HEK293 (cell line): ENCODE data around the gene TUBGCP3.

Source experiments
- CTCF ChIP-seq: fragments of 450-650 bp; formaldehyde crosslinking; IDR thresholded peaks from 2 replicates; pipeline ENCODE4 v1.5.1; 2016; ENCODE audit warnings: missing biosample characterization, missing genetic modification characterization
- GLI2 ChIP-seq: fragments of 450-650 bp; formaldehyde crosslinking; IDR thresholded peaks from 2 replicates; pipeline ENCODE4; 2017; ENCODE audit warnings: missing biosample characterization, missing genetic modification characterization, low read depth, borderline replicate concordance
- REST ChIP-seq: fragments of 450-650 bp; formaldehyde crosslinking; IDR thresholded peaks from 2 replicates; pipeline ENCODE4 v1.5.1; 2016; ENCODE audit warnings: missing biosample characterization, missing genetic modification characterization
- TCF7L2 ChIP-seq: IDR thresholded peaks from 2 replicates; pipeline ENCODE4 v1.6.1; 2011; ENCODE audit warnings: low read depth, mild to moderate bottlenecking, inconsistent platforms, low read length, moderate library complexity, borderline replicate concordance
- ZBTB1 ChIP-seq: fragments of 450-650 bp; formaldehyde crosslinking; IDR thresholded peaks from 2 replicates; pipeline ENCODE4 v1.5.1; 2016; ENCODE audit warnings: missing biosample characterization, missing genetic modification characterization
- ZBTB17 ChIP-seq: fragments of 450-650 bp; formaldehyde crosslinking; IDR thresholded peaks from 2 replicates; pipeline ENCODE4 v1.5.1; 2016; ENCODE audit warnings: missing biosample characterization, missing genetic modification characterization
- ZBTB21 ChIP-seq: fragments of 450-650 bp; formaldehyde crosslinking; IDR thresholded peaks from 2 replicates; pipeline ENCODE4 v1.5.1; 2017; ENCODE audit warnings: missing biosample characterization, missing genetic modification characterization
- ZBTB49 ChIP-seq: fragments of 450-650 bp; formaldehyde crosslinking; IDR thresholded peaks from 2 replicates; pipeline ENCODE4 v1.5.1; 2016; ENCODE audit warnings: missing biosample characterization, missing genetic modification characterization, low read depth
- ZNF121 ChIP-seq: fragments of 450-650 bp; formaldehyde crosslinking; IDR thresholded peaks from 2 replicates; pipeline ENCODE4 v1.5.1; 2016; ENCODE audit warnings: missing biosample characterization, missing genetic modification characterization
- ZNF23 ChIP-seq: fragments of 450-650 bp; formaldehyde crosslinking; IDR thresholded peaks from 2 replicates; pipeline ENCODE4 v1.5.1; 2016; ENCODE audit warnings: missing biosample characterization, missing genetic modification characterization, borderline replicate concordance
- ZNF394 ChIP-seq: fragments of 450-650 bp; formaldehyde crosslinking; IDR thresholded peaks from 2 replicates; pipeline ENCODE4 v1.5.1; 2016; ENCODE audit warnings: missing biosample characterization, missing genetic modification characterization, mild to moderate bottlenecking, moderate library complexity, borderline replicate concordance
- ZNF514 ChIP-seq: fragments of 450-650 bp; formaldehyde crosslinking; IDR thresholded peaks from 2 replicates; pipeline ENCODE4 v1.5.1; 2016; ENCODE audit warnings: missing biosample characterization, missing genetic modification characterization
- ZNF560 ChIP-seq: fragments of 450-650 bp; formaldehyde crosslinking; IDR thresholded peaks from 2 replicates; pipeline ENCODE4 v1.5.1; 2017; ENCODE audit warnings: missing biosample characterization, missing genetic modification characterization, borderline replicate concordance
- ZNF785 ChIP-seq: fragments of 450-650 bp; formaldehyde crosslinking; IDR thresholded peaks from 2 replicates; pipeline ENCODE4 v1.5.1; 2016; ENCODE audit warnings: missing biosample characterization, missing genetic modification characterization

GRCh38 chr13:112444416-112445399 lies 143.2 kb downstream of the TUBGCP3 start:
- TF ChIP-seq REST (tag by site-specific recombination): no peak
- no peak for TF ChIP-seq ZNF785 (tag by site-specific recombination)
- no peak for TF ChIP-seq CTCF (tag by site-specific recombination)
- no peak for TF ChIP-seq ZNF560 (tag by site-specific recombination)
- TF ChIP-seq ZNF514 (tag by site-specific recombination): no peak
- no peak for TF ChIP-seq ZNF121 (tag by site-specific recombination)
- no peak for TF ChIP-seq TCF7L2
- TF ChIP-seq ZBTB1 (tag by site-specific recombination): no peak
- TF ChIP-seq ZNF394: no peak
- TF ChIP-seq ZBTB49 (tag by site-specific recombination): no peak
- TF ChIP-seq ZBTB17 (tag by site-specific recombination): no peak
- TF ChIP-seq ZNF23 (tag by site-specific recombination): no peak
- TF ChIP-seq GLI2 (tag by site-specific recombination): no peak
- TF ChIP-seq ZBTB21 (tag by site-specific recombination): no peak
